ENCODE results near the gene ATP4B.

ATP4B gene

DNA sequence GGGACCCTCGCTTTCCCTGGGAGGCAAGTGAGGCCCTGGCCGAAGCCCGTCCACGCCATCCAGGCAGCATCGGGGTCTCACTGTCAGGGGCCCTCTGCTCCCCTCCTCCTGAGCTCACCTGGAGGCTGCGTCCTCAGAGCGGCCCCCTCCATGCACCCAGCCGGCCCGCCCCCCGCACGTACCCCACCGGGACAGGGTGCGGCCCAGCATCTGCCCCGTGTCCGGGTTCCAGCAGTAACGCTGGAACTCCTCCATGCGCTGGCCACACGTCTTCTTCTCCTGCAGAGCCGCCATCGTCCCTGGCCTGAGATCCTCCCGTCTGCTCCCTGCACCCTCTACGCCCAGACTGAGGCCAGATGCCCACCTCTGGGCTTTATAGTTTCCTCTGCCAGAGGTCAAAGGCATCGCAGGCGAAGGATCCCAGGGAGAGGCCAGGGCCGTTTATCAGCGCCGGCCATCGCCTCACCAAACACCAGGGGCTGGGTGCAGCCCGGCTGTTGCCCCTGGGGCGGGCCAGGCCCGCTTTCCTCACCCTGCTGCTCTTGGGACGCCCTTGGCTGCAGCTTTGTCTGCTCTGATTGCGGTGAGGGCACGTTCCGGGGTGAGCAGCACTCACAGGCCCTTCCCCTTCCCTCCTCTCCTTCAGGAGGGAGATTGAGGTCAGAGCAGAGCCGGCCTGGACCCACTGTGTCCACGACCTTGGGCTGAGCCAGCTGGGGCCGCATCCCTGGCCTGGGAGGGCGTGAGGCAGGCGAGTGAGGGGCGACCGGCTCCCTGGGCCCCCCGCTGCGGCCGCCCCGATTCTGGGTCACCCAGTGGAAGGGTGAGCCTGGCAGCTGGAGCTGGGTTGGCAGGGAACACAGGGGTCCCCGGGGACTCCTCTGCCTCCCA, at the start of gene ATP4B:
ATP4B (minus strand) TSS at position 348 of the 891 bp plus-strand sequence; CDS start at position 294, 54 bp downstream.
- DNase-seq = no peak

- no peak for DNase-seq
These were observed 14.1 kb upstream of the ATP4B start for GRCh38 chr13:113672002-113672651.

GRCh38 chr13:113671066-113672001, 13.3 kb upstream of the ATP4B start:
- DNase-seq = no peak

DNA sequence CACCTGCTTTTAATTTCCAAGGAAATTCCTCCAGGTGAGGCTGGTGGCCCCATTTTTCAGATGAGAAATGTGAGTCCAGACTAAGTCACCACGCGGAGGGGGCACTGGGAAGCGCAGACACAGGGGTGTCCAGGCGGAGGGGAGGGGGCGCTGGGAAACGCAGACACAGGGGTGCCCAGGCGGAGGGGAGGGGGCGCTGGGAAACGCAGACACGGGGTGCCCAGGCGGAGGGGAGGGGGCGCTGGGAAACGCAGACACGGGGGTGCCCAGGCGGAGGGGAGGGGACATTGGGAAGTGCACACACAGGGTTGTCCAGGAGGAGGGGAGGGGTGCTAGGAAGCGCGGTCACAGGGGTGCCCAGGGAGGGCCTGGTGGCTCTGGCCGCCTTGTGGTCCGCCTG, 12.5 kb upstream of the ATP4B start:
- DNase-seq = no peak

DNA sequence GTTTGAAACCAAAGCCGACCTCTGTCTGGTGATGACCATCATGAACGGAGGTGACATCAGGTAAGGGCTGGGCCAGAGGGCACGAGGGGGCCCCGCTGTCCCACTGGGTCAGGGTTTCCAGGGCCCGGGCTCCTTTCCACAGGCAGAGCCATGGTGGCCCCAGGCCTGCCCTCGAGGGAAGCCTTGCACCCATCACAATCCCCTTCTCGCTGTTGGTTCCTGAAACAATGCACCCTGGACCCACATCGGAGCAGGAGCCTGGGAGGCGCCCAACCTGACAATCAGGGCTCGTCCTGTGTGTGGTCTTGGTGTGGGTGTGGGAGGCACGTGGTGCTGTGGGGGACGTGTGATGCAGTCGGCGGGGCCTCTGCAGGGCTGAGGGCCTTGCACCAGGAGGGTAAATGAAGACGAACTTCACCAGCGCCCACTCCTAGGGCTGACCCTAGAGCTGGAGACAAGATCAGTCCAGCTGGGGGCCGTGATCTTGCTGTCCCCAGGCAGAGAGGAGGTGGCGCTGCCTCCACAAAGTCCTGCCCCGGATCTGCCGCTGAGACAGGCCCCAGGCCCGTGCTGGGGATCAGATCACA, 11.8 kb upstream of the ATP4B start:
- no peak for DNase-seq

- no peak for DNase-seq
These were observed 11.3 kb upstream of the ATP4B start for GRCh38 chr13:113669231-113669754.

DNA sequence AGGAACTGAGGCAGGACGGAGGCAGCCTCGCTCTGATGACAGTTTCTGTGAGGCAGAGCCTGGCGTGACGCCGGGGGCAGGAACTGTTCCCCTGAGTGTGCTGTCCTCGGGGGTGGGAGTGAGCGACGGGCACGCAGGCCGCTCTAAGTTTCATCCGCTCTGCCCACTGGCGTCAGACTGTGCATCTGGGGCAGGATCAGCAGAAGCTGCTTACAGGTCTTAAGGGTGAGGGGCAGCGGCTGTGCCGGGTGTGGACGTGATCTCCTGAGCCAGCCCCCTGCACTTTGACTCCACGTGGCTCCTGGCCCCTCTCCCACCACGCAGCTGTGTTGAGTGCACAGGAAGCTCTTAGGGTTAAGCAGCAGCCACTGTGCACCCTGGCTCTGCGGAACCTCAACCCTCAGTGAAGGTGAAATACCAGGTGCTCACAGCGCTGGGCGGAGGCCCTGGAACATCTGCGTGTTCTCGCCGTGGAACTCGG, 10.5 kb upstream of the ATP4B start:
- DNase-seq = no peak

DNA sequence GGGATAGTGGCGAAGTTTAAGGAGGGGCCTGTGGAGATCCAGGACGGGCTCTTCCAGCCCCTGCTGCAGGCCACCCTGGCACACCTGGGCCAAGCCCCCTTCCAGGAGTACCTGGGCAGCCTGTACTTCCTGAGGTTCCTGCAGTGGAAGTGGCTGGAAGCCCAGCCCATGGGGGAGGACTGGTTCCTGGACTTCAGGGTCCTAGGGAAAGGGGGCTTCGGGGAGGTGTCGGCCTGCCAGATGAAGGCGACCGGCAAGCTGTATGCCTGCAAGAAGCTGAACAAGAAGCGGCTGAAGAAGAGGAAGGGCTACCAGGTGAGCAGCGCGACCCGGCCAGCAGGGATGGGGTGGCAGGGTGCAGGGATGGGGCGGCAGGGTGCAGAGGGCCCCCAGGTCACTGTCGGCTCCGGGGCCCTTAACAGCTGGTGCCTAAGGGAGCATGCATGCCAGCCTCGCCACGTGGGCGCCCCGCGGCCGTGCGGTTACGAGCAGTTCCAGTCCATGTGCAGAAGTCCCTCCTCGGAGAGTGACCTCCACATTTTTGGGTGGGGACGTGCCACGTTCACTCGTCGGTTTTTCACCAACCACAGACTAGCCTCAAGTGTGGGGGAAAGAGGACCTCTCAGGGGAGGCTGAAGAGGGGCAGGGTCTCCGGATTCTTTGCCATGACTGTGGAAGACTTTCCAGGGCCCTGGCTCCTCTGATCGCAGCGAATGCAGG, 9.9 kb upstream of the ATP4B start:
- no peak for DNase-seq

- no peak for DNase-seq
These were observed 9.1 kb upstream of the ATP4B start, which contains the start of gene GRK1 for GRCh38 chr13:113666951-113667701. Gene GRK1, plus strand, starts transcription at chr13:113667219. Its CDS starts 168 bp downstream, at chr13:113667387.

DNA sequence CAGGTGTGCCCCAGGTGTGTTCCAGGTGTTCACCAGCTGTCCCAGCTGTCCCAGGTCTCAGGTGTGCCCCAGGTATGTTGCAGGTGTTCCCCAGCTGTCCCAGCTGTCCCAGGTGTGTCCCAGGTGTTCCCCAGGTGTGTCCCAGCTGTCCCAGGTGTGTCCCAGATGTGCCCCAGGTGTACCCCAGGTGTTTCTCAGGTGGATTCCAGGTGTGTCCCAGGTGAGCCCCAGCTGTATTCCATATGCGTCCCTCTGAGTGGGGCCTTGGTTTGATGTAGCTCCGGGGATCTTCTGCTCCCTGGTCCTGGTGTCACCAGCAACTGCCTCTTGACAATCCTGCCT, 8.3 kb upstream of the ATP4B start:
- DNase-seq = no peak

DNA sequence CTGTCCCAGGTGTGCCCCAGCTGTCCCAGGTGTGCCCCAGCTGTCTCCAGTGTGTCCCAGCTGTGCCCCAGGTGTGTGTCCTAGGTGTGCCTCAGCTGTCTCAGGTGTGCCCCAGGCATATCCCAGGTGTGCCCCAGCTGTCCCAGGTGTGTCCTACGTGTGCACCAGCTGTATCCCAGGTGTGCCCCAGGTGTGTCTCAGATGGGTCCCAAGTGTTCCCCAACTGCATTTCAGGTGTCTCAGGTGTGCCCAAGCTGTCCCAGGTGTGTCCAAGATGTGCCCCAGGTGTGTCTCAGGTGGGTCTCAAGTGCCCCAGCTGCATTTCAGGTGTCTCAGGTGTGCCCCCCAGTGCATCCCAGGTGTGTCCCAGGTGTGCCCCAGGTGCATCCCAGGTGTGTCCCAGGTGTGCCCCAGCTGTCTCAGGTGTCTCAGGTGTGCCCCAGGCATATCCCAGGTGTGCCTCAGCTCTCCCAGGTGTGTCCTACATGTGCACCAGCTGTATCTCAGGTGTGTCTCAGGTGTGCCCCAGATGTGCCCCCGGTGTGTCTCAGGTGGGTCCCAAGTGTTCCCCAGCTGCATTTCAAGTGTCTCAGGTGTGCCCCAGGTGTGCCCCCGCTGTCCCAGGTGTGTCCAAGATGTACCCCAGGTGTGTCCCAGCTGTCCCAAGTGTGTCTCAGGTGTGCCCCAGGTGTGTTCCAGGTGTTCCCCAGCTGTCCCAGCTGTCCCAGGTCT, 7.8 kb upstream of the ATP4B start:
- no peak for DNase-seq

- no peak for DNase-seq
These were observed 7.0 kb upstream of the ATP4B start for GRCh38 chr13:113664751-113665596.

GRCh38 chr13:113663934-113664333, 5.9 kb upstream of the ATP4B start:
- no peak for DNase-seq

- DNase-seq = no peak
These were observed 3.5 kb upstream of the ATP4B start for GRCh38 chr13:113661509-113661908.

DNA sequence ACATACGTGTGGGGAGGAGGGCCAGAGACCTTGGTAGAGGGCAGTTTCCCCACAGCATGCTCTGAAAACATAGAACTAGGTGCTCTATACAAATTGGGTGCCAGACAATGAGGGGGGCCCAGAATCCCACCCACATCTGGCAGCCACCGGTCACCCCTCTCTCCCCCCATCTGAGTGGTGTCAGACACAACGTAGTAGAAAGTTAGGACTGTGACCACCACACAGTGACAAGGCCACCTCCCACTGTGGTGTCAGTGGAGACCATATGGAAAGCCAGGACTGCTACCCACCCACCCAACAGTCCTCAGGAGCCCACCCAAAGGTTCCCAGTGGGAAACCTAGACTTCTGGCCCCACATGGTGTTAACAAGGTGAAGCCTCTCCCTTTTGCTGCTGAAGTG, 2.1 kb upstream of the ATP4B start:
- no peak for DNase-seq

DNA sequence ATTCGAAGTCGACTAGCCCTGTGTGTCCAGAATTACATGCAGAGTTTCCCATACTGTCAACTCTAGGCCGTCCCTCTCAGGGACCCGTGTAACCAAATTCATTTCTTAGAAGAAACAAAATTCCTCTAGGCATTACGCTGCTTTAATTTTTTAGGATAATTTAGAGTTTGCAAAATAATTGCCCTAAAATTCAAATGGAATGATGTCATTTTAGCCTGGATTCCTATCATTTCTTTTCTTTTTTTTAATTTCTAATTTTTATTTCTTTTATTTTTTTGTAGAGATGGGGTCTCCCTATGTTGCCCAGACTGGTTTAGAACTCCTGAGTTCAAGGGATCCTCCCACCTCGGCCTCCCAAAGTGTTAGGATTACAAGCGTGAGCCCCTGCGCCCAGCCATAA, 1.3 kb upstream of the ATP4B start:
- no peak for DNase-seq

GRCh38 chr13:113658836-113659235, 838 bp upstream of the ATP4B start:
- no peak for DNase-seq

- no peak for DNase-seq
These were observed 947 bp downstream of the ATP4B start for GRCh38 chr13:113656831-113657671.

All from GOT3 (cell line).